Cardiac septum (tissue), 1 donor: Measurements from ENCODE around the gene FGF2. TPM values are rescaled to one million over a fixed set of nuclear protein-coding genes. Genes with fewer than 3 reads are reported as not detected.

Source experiments
- DNase-seq: peaks from one replicate; pipeline ENCODE4 v3.0.0-alpha.2; 2020; ENCODE audit warnings: low spot score
- intact Hi-C: fragments of 100-400 bp; cut with DNase I; formaldehyde crosslinking; loops from one replicate; pipeline ENCODE4 v1.14.0; 2022
- total RNA-seq: library from RNA; stranded (reverse); fragmentation: NEBNext Ultra II Directional; extraction: Animal tissue kit (Norgen Biotek cat#: 25700); gene quantifications from one replicate; pipeline ENCODE4 v1.2.1, GENCODE V29; 2021
- donor health status: DM: no; HTN: no; CAD: no.

The FGF2 gene
- total RNA-seq, 1 donor from 2014 or later: 9.8 TPM

- no peak for DNase-seq
- intact Hi-C loops: no loop called here
These were observed 52.4 kb downstream of the FGF2 start for GRCh38 chr4:122879001-122879400.

DNA sequence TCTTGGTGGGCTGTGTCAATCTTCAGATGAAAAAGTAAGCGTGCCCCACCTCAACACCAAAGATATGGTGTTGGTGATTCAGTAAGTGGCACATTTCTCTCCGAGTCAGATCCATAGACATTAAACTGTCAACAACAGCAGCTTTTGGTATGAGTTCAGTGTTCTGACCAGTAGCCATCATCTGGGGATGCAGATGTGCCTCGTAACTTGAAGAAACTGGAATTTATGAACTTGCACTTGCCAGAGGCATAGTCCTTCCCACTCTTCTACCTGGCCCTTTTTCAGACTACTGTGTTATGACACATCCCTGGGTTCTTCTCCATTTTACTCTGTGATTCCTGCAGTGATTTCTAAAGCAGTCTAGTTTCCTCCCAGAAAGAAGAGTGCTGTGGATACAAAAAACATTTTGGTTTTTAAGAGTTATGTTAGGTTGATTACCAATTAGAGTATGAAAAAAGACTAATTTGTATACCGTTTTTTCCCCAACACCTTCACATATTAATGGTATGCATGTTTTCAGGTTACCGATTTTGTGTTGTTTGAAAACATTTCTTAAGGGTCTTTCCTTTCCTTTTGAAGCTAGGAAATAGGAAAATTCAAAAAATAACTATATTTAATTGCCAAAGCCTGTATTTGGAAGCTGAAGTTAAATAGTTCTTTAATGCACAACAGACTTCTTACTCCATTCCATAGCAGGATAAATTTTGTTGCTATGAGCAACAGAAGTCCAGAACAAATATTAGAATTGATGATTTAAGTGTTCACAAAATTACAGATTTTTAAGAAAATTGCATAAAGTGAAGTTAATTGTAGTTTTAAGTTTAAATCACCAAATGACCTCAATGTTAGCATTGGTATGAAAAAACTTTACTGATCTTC lies 56.5 kb downstream of the FGF2 start:
- no peak for DNase-seq
- intact Hi-C loops: no loop called here

- DNase-seq: no peak
- intact Hi-C loops: no loop called here
These were observed 57.9 kb downstream of the FGF2 start for GRCh38 chr4:122884499-122884898.

DNA sequence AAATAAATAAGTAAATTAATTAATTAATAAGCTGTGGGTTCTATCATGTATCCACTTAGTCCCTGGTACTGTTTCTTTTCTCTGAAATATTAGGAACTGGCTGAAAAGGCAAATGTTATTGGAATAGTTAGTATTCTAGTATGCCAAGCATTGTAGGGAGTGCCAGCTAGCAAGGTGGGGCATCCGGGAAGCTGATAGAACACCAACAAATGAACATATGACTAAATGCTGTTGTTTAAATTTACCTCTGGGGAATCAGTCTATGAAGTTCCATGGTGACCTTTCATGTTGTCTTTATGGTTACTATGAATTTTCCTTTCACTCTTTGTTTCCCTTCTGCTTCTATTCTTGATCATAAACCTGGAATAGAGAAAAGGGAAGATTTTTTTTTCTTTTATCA lies 63.1 kb downstream of the FGF2 start:
- intact Hi-C loops: no loop called here
- no peak for DNase-seq

- no peak for DNase-seq
- intact Hi-C loops: no loop called here
These were observed 63.6 kb downstream of the FGF2 start for GRCh38 chr4:122890147-122890795.

- DNase-seq: no peak
- intact Hi-C loops: no loop called here
These were observed 68.2 kb downstream of the FGF2 start for GRCh38 chr4:122894827-122895226.

DNA sequence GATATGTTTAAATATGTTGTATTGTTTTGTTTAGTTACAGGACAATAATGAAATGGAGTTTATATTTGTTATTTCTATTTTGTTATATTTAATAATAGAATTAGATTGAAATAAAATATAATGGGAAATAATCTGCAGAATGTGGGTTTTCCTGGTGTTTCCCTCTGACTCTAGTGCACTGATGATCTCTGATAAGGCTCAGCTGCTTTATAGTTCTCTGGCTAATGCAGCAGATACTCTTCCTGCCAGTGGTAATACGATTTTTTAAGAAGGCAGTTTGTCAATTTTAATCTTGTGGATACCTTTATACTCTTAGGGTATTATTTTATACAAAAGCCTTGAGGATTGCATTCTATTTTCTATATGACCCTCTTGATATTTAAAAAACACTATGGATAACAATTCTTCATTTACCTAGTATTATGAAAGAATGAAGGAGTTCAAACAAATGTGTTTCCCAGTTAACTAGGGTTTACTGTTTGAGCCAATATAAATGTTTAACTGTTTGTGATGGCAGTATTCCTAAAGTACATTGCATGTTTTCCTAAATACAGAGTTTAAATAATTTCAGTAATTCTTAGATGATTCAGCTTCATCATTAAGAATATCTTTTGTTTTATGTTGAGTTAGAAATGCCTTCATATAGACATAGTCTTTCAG lies 68.8 kb downstream of the FGF2 start:
- DNase-seq: no peak
- intact Hi-C loops: no loop called here

GRCh38 chr4:122896270-122896669 lies 69.6 kb downstream of the FGF2 start:
- intact Hi-C loops: no loop called here
- DNase-seq: no peak

GRCh38 chr4:122898370-122899150 lies 71.9 kb downstream of the FGF2 start:
- intact Hi-C loops: no loop called here
- no peak for DNase-seq

DNA sequence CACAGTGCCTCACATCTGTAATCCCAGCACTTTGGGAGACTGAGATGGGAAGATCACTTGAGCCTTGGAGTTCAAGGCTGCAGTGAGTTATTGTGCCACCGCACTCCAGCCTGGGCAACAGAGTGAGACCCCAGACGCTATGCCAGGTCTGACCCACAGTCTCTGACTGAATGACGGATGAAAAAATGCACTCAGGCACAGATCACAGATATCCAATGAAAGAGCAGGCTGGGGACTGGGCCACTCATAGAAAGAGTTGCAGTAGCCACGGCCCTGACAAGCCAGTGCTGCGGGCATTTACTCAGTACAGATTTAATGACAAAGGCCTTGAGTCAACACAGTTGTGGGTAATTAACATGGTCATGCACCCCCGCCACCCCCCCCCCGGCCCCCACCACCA lies 73.1 kb downstream of the FGF2 start:
- intact Hi-C loops: no loop called here

DNA sequence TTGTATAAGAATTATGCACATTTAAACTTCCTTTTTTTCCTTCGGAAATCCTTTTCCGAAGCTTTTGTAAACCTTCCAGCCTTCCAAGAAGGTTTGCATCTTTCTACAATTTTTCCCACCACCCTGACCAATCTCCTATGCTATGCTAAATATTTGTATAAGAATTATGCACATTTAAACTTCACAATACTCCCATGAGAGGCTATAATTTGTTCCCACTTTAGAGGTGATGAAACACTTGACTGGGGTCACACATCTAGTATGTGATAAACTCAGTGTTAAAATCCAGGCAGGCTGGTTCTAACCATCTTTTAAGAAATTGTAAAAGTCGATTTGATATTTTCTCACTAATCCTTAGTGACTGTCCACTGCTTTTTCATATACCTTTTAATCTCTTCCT lies 73.7 kb downstream of the FGF2 start:
- DNase-seq: no peak
- intact Hi-C loops: no loop called here

More for the DNA sequence above, 73.1 kb downstream of the FGF2 start:
- DNase-seq: no peak

GRCh38 chr4:122901247-122902010 lies 74.8 kb downstream of the FGF2 start:
- no peak for DNase-seq
- intact Hi-C loops: no loop called here

GRCh38 chr4:122903766-122904288 lies 77.2 kb downstream of the FGF2 start:
- intact Hi-C loops: no loop called here

GRCh38 chr4:122906859-122907305 lies 80.3 kb downstream of the FGF2 start:
- intact Hi-C loops: no loop called here
- no peak for DNase-seq

More at GRCh38 chr4:122903766-122904288, 77.2 kb downstream of the FGF2 start:
- DNase-seq: no peak

DNA sequence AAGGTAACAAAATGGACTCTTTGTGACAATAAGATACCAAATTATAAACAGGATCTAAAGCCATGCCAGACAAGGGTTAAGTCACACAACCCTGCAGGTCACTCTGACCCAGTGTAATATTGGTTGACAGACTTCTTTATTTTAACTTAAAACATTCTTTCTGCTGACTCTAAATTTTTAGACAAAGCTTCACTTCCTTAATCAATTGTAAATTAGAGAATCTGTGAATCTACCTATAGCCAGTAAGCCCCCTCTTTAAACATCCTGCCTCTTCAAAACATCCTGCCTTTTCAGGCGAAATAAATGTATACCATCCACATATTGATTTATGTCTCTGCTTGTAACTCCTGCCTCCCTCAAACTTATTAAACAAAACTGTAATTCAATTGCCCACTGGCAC lies 81.6 kb downstream of the FGF2 start:
- DNase-seq: no peak
- intact Hi-C loops: no loop called here

DNA sequence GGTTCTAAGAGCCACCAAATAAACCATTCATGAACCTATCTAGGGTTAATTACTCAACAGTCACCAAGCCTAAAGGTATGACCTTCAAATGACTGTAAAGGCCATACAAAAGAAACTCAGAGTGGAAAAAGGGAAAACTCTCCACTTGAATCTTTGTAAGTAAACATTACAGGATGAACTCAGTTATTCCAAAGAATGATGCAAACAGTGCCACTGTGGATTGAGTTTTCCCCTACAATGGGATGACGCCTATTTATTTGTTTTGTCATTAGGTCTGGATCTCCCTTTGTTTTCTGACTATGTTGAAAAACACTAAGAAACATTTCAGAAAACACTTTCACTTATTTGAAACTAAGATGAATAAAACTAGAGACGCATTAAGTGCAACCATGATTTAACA lies 83.1 kb downstream of the FGF2 start:
- intact Hi-C loops: no loop called here
- no peak for DNase-seq

DNA sequence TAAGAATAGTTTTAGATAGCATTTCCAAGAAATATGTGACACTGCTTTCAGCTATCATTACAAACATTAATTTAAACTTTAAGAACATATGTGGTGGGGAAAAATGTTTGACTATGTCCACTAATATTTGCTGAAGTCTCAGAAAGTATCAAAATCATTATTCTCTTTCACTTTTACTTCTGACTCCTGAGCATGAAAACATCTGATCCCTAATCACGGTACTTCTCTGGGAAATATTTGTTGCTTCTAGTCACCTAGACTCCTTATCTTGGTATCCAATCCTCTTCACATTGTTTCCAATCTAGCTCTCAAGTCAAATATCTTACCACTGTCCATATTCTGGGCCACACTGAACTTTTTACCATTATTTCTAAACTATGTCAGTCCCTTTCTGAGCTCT lies 85.0 kb downstream of the FGF2 start:
- intact Hi-C loops: no loop called here
- no peak for DNase-seq

DNA sequence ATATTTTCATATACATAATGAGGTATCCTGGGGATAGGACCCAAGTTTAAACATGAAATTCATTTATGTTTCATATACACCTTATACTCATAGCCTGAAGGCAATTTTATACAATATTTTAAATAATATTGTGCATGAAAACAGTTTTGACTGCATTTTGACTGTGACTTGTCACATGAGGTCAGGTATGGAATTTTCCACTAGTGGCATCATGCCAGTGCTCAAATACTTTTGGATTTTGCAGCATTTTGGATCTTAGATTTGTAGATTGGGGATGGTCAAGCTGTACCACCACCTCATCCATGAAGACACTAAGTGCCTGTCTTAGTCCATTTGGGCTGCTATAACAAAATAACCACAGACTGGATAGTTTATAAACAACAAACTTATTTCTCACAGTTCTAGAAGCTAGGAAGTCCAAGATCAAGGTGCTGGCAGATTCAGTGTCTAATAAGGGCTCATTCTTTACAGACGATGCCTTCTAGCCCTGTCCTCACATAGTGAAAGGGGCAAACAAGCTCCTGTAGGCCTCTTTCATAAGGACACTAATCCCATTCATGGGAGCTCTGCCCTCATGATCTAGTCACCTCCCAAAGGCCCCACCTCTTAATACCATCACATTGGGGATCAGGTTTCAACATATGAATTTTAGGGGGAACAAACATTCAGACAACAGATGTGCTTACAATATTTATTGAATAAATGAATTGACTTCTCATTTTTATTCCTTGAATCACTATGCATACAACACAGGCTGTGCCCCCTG lies 86.4 kb downstream of the FGF2 start:
- intact Hi-C loops: no loop called here
- DNase-seq: no peak
